NCI-H2029 (cell line): ENCODE data around the gene PDE9A.
A peak's percentile ranks its signal among the peaks of the same experiment; 100 is the strongest.
"Not testable (repeated sequence)": the region's sequence is repeated elsewhere in the genome, so short reads cannot be mapped to it uniquely, and the experiment has no call there.

Experiments used
- DNase-seq: peaks from one replicate; lab custom pipeline; 2025; lab: John Stamatoyannopoulos, UW

The PDE9A gene

DNA sequence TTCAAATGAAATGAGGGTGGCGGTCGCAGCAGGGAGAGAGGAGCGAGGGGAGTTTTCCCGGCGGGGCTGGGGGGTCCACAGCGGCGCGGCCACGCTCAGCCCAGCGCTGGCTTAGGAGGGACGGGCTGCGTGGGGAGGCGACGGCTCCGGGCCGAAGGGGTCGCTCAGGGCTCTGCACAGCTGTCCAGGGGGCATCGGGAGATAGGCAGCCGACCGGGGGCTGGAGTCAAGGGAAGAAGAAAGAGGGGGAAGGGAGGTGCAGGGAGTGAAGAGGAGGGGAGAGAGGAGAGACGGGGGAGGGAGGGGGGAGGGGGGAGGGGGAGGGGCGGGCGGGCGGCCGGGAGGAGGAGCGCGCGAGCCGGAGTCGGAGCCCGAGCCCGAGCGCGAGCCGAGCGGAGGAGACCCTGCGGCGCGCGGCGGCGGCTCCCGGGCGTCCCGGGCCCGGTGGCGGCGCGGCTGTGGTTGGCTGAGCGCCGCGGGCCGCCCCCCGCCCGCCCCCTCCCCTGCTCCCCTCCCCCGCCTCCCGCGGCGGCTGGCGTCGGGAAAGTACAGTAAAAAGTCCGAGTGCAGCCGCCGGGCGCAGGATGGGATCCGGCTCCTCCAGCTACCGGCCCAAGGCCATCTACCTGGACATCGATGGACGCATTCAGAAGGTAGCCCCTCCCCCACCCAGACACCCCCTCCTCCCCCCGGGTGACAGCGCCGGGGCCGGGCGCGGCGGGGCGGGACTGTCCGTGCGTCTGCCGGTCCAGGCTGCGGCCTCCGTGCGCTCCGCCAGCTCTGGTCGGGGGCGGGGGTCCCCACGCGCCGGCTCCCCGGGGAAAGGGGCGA is at the start of gene PDE9A:
Gene PDE9A, plus strand, starts transcription at position 391 of the 831 bp plus-strand sequence. Its CDS starts 194 bp downstream, at position 585.
- peak; percentile 21 for DNase-seq

DNA sequence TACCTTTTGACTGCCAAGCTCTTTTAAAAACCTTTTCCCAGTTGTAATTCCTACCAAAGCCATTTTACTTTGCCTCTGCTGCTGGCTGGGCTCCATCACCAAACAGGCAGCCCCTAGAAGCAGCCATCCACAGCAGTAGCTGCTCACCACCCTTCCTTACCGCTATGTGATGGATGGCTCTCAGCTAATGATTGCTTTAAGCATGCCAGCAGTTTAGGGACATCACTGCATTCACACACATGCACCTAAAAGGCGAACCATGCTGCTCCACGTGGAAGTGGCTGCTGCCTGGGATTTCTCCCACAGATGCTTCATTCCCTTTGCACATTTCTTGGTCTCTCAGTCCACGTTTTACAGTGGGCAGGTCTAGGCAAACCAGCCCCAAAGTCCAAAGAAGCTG is 46.3 kb upstream of the PDE9A start:
- no peak for DNase-seq

DNA sequence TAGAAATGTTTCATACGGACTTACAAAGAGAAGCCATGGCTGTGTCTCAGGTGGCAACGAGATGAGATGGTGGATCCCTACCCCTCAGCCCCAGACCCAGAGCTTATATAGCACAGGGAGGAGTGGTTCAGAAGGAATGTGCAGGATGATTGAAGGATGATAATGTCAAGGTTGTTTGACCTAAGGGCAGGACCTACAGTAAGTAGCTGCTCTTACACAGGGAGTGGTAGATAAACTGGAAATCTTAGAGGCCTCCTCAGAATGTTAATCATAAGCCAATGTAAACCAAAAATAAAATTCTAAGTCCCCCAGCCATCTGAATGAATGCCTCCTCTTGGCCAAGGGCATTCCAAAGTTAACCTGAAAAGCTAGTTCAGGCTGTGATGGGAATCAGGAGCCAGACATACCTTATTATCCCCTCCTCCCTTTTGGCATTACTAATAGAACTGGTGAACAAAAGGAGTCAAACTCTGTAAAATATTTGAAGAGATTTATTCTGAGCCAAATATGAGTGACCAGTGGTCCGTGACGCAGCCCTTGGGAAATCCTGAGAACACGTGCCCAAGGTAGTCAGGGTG is 45.8 kb upstream of the PDE9A start:
- no peak for DNase-seq

DNA sequence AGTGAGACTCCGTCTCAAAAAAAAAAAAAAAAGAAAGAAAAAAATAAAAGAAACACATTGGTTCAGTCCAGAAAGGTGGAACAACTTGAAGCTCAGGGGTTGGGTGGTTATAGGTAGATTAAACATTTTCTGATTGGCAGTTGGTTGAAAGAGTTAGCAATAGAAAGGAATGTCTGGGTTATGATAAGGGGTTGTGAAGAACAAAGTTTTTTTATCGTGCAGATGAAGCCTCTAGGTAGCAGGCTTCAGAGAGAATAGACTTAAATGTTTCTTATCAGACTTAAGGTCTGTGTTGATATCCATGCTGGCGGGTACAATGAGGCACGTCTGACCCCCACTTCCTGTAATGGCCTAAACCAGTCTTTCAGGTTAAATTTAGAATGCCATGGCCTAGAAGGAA is 45.0 kb upstream of the PDE9A start:
- no peak for DNase-seq

DNA sequence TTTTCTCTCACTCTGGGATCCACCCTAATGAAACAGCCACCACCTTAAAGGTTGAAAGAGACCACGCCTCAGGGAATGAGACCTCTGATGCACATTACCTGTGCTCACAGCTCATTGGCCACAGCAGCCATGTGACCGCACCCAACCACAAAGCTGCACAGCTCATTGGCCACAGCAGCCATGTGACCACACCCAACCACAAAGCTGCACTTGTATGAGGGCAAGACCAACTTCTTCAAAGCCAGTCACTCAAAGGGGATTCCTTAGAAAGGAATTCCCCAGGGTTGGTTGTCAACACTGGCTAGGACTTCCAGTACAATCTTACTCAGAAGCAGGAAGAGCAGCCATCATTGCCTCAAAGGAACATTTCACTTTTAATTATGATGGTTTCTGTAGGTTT is 43.6 kb upstream of the PDE9A start:
- DNase-seq, result no peak

DNA sequence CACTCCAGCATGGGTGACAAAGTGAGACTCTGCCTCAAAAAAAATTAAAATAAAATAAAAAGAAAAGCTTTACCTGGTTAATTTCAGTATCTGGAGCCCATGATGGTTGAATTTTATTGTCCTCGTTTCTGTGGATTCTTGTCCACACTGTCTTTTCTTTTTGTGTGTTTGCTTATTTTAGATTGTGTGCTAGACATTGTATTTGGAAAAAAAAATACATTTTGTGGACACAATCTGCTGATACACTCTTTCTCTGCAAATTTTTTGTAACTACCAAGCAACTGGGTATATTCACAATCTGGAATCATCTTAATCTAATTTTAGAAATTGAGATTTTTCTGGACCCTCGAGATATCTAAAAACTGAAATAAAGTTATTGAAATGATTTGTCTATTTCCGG is 41.6 kb upstream of the PDE9A start:
- DNase-seq, result no peak

DNA sequence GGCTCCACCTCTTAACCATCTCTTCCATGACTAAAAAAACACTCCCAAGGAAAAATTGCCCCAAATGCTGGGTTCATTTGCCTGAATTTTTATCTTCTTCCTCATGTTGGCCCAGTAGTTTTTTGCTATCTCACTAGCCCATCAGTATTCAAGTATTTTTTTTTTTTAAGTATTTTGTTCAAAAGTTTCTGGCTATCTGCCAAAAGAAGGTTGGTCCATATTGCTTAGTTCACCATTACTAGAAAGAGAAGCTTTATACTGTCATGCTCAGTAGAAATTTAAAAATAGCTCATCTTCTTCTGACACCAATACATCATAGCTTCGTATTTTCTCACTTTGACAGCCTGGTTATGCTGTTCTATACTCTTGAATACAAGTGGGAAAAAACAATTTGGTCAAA is 41.0 kb upstream of the PDE9A start:
- DNase-seq, result no peak

DNA sequence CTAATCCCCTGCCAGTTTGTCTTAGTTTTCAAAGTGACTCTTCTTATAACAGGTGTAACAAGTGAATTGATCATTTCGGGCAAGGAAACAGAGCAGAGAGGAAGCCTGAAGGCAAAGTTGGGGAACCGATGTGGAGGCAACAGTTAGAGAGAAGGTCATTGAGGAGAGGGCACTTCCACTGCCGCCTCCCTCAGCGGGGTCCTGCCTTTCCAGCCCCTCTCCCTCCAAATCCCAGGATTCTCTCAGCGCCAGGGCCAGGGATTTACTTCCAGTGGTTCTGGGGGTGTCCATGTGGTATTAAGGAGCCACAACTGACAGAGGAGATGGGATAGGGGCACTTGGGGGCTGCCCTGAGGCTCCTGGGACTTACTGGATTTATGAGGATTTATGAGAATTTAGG is 39.7 kb upstream of the PDE9A start:
- no peak for DNase-seq

DNA sequence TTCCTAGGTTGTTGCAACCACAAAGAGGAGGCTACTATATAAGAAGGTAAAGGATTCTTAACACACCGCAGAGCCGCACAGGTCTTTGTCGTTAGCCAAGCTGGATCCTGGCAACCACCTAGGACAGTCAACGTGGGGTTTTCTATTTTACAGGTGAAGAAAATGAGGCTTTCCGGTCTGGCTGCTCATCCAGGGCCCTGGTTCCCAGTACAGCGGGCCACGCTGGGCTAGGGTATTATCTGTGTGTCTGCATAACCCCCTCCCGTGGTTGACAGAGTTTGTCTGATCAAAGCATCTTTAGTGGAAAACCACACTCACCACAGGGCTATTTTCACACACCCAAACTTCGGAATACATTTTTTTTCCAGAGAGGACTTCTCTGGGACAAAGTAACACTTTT is 39.0 kb upstream of the PDE9A start:
- no peak for DNase-seq

DNA sequence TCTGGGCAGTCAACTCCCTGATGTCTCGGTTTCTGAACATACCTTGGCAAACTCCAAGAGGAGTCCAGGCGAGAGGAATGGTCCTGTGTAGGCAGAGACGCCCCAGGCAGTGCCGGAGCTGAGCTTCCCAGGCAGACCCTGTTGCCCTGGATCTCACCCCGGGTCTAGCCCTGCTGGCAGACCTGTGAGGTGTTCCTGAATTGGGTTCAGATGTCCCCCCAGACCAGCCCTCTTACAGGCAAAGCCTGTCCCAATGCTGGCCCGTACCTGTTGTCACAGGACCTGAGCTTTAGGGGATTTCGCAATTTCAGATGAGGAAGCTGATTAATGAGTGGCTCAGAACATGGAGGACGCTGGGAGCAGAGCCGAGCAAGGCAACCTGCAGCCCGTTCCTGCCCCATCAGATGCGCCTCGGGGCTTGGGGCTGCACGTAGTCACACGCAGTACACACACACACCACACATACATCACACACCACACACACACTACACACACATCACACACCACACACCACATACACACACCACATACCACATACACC is 38.5 kb upstream of the PDE9A start:
- peak; percentile 15 for DNase-seq

DNA sequence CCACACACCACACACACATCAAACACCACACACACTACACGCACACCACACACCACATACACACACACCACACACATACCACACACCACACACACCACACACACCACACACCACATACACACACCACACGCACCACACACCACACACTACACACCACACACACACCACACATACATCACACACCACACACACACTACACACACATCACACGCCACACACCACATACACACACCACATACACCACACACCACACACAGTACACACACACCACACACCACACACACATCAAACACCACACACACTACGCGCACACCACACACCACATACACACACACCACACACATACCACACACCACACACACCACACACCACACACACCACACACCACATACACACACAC is 38.0 kb upstream of the PDE9A start:
- DNase-seq, result not testable (repeated sequence)

DNA sequence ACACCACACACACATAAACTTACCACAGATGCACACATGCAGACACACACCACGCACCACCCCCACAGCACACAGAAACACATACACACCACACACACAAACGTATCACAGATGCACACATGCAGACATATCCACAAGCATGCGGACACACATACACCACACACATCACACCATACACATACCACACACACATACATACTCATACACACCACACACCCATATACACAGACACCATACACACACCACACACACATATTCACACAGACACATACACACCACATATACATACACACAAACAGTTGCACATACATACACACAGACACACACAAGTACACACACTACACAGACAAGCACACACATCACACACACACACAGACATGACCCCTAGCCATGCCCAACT is 37.5 kb upstream of the PDE9A start:
- DNase-seq, result no peak

DNA sequence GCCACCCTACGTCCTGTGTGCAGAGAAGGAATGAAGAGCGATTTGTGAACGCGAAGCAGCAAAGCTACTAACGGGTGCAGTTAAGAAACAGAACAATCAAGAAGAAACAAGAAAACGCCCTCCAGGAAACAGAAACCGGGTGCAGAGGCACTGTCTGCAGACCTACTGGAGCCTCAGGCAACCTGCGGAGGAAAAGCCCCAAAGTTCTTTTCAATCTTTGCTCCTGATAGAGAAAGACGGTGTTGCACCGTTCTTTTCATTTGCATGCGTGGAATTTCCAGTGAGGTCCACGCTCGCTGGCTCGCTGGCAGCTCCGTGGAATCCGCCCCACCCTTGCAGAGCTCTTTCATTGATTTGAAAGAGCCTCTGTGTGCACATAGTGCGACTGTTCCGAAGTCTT is 37.0 kb upstream of the PDE9A start:
- no peak for DNase-seq

DNA sequence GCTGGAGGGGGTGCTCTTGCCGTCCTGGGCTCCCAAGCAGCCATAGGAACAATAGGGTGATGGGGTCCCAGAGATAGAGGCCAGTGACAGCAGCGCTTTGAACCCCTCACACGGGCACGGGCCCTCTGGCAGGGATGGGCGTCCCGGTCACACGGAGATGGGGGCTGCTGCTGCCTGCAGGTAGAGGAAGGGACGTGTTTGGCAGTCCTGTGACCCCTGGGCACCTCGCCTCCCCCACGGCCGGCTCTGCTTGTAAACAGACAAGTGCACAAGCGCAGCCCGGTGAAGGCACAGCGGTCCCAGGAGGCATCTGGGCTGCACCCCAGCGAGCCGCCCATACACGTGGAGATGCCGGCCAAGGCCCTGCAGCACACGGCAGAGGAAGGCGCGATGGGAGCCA is 36.5 kb upstream of the PDE9A start:
- DNase-seq, result no peak

DNA sequence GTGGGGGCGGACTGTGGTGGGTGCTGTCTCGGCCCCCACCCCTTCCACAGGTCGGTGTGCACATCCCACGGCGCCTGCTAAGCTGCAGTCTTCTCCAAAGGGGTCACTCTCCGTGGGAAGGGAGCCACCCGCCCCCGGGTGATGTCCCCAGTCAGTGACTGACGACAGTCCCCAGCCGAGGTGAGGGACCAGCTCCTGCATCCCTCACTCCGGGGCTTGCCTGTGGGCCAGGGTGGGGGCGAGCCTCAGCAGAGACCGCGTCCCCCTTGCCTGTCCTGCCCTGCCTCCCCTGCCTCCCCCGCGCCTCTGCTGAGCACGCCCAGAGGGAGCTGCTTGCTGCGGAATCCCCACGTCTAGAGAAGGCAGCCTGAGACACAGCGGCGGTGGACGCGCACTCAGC is 35.9 kb upstream of the PDE9A start:
- DNase-seq, result no peak

DNA sequence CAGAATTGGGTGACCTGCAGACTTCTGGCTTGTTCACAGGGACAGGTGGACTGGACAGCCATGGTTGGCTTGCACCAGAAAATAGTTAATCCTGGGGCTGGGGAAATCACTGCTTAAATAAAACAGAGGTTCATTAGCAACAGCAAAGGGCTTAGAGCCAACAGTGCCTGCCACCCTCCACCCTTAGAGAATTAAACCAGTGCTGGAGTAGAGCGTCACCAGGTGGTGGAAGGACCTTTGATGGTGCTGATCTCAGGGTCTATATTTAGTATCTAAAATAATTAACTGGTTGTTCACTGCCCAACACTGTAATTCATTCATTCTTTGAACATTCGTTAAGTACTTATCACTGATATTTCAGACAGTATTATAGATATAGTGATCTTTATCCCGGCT is 34.7 kb upstream of the PDE9A start:
- no peak for DNase-seq

DNA sequence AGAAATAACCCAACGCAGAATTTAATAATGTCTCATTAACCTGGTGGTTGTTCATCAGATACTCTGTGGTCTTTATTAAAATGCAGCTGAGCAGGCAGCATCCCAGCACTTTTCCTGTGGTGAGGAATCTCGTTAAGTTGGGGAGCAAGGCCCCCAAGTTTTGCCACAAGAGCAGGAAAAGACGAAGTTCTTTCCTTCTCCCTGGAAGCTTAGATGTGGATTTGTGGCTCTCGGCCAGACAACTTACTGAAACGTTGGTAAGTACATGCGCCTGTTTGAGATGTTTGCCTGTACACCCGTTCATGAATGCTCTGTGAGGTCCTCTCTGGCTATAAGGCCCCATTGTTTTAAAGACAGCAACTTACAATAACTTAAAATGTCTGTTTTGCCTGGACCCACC is 34.3 kb upstream of the PDE9A start:
- no peak for DNase-seq

DNA sequence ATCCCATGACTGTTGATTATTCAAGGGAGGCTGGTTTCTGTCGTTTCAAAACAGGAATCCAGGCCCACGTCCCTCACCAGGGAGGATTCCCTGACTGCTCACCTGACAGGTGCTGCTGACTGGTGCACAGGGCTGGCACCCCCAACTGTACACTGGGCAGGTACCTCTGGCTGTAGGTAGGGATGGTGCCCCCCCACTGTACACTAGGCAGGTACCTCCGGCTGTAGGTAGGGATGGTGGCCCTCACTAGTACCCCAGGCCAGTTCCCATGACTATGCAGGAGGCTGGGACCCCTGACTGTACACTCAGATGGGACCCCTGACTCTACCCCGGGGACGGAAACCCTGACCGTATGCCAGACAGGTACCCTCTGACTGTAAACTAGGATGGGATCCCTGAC is 33.6 kb upstream of the PDE9A start:
- DNase-seq, result no peak

DNA sequence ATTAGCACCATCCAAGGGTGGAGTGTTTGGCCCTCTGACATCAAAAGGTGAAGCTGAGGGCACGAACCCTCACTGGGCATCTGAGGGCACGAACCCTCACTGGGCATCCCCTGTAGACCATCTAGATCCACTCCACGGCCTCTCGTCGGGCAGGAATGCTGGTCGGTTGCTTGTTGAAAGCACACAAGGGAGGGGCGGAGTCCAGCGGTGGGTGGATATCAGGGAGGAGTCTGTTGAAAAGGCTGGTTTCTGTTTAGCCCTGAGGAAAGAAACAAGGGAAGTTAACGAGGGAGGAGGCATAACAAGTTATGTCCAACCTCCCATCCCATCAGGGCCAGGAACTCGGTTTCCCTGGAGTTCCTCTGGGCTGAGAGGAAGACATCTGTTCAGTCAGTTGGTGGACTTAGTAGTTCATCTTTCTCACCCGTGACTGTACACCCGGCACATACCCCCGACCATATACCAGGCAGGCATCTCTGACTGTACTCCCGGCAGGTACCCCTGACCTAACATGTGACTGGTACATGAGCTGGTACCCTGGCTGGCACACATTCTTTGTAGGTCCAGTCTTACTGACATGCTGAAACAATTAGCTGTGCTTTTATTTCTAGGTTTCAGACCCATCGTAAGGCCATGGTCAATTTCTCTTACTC is 32.1 kb upstream of the PDE9A start:
- DNase-seq, result no peak

DNA sequence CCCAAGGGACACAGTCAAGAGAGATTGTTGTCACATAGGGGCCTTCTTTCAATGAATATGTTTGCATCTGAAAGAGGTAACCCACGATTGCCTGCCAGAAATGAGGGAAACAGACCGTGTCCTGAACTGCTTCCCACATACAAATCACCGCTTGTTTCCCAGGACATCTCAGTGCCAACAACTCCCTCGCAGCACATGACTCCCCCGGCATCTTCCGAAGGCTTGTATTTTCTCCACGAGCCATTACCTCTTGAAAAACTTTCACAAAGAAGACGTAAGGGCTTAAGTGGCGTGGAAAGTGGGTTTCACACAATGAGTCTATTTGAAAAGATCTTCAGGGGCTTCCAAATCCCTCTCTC is 31.6 kb upstream of the PDE9A start:
- no peak for DNase-seq

DNA sequence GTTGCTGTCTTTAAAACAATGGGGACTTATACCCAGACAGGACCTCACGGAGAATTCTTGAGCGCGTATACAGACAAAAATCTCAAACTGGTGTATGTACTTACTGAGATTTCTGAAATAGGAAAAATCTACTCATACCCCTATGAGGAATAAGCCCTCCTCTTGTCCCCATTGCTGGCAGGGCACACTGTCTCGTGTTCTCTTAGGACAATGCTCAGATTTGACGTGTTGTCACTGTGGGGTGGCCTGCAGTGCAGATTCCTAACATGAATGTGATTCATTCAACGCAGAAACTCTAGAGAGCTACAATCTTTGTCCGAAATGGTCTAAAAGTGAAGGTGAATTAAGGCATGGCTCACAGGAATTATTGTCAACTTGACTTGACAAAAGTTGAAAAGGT is 31.1 kb upstream of the PDE9A start:
- DNase-seq, result no peak

DNA sequence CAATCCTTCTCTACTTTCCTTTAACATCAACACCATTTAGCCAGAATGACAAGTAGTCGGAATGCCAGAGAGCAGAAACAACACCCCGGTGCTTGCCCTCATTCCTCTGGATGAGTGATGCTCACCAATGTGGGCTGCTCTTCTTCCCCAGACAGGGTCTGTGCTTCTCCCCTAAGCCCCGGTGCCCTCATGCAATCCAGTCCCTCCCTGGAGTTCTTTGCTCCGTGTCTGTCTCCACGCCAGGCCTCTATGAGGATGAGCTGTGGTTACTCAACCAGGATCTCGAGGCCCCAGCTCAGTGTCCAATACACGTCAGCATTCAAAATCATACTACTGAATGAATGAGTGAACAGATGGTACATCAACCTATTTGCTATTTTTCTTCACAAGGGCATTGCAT is 29.7 kb upstream of the PDE9A start:
- DNase-seq, result no peak

DNA sequence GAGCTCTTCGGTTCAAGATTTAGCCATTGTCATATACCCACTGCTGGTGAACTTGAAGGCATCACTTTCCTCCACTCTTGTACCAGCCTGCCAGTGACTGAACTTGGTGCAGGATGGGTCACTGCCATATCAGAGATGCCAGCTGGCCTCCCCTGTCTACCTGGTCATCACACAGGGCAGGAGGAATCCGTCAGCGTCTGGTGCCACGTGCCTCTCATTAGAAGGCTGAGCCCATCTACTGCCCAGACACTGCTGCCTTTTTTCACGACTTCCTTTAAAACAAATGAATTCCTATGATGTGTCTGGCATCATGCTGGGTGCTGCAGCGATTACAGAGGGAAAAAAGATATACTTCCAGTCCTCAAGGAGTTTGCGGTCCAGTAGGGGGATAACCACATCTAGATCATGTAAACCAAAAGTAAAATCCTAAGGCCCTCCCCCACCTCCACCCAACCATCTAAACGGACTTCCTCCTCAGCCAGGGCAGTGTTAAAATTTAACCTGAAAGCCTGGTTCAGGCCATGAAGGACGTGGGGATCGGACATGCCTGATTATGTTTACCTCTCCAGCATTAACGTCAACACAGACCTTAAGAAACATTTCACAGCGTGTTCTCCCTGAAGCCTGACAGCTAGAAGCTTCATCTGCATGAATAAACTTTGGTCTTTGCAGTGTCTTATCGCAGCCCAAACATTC is 29.2 kb upstream of the PDE9A start:
- DNase-seq, result no peak
